Keratinocyte (primary cell): ENCODE results near the gene DGKD. TPM values are rescaled to one million over a fixed set of nuclear protein-coding genes. Genes with fewer than 3 reads are reported as not detected.

Source experiments
- DNase-seq: peaks from one replicate; pipeline ENCODE4 v3.0.0-alpha.2; 2011; ENCODE audit warnings: low read depth, missing footprints, low spot score
- FAIRE-seq: peaks from 2 replicates; lab custom pipeline; 2011; peaks lifted over from hg19 to GRCh38; lab: Jason Lieb, UNC
- H2AFZ ChIP-seq: 2 replicates; pipeline ENCODE4 v1.6.0; 2012; ENCODE audit warnings: low read length, control low read depth, inconsistent platforms; ENCODE audit not compliant: control insufficient read depth
- H3K27ac ChIP-seq: 2 replicates; pipeline ENCODE4 v1.5.1; 2011; ENCODE audit warnings: low read length; ENCODE audit not compliant: control insufficient read depth, insufficient read depth
- H3K27me3 ChIP-seq: 3 replicates; pipeline ENCODE4 v1.6.0; 2011; ENCODE audit warnings: low read length; ENCODE audit not compliant: control insufficient read depth, insufficient read depth; ENCODE audit errors: extremely low read depth
- H3K36me3 ChIP-seq, 2 experiments: 2 replicates in 1 of 2; 3 replicates in 1 of 2; pipeline ENCODE4 v1.5.1; 2011; ENCODE audit warnings: low read length in 2 of 2, mild to moderate bottlenecking in 1 of 2; ENCODE audit not compliant: control insufficient read depth in 2 of 2, insufficient read depth in 2 of 2; ENCODE audit errors: extremely low read depth in 1 of 2
- H3K4me1 ChIP-seq: 3 replicates; pipeline ENCODE4 v1.5.1; 2011; ENCODE audit warnings: low read length; ENCODE audit not compliant: control insufficient read depth, insufficient read depth; ENCODE audit errors: extremely low read depth
- H3K4me2 ChIP-seq: 3 replicates; pipeline ENCODE4 v1.6.0; 2011; ENCODE audit warnings: low read depth, low read length; ENCODE audit not compliant: control insufficient read depth, insufficient read depth; ENCODE audit errors: extremely low read depth
- H3K4me3 ChIP-seq, 3 experiments: fragments of 200-600 bp in 1 of 3; sonication (generic) in 1 of 3; 2 replicates in 2 of 3; 3 replicates in 1 of 3; pipeline ENCODE4 v1.5.1; 2011 to 2016; ENCODE audit warnings: low read length in 3 of 3, mild to moderate bottlenecking in 3 of 3, control low read depth in 2 of 3, inconsistent platforms in 1 of 3, low read depth in 1 of 3, mixed read lengths in 1 of 3, mixed run types in 1 of 3, moderate library complexity in 1 of 3; ENCODE audit not compliant: control insufficient read depth in 2 of 3, insufficient read depth in 2 of 3; ENCODE audit errors: extremely low read depth in 1 of 3
- H3K79me2 ChIP-seq: 2 replicates; pipeline ENCODE4 v1.6.0; 2012; ENCODE audit warnings: low read length; ENCODE audit not compliant: control insufficient read depth, insufficient read depth
- H3K9ac ChIP-seq: 3 replicates; pipeline ENCODE4 v1.6.0; 2011; ENCODE audit warnings: low read length; ENCODE audit not compliant: control insufficient read depth, insufficient read depth; ENCODE audit errors: extremely low read depth
- H3K9me1 ChIP-seq: 3 replicates; pipeline ENCODE4 v1.6.0; 2011; ENCODE audit warnings: low read length; ENCODE audit not compliant: control insufficient read depth, insufficient read depth; ENCODE audit errors: extremely low read depth
- H3K9me3 ChIP-seq: 2 replicates; pipeline ENCODE4 v1.5.1; 2012; ENCODE audit warnings: low read depth, low read length; ENCODE audit not compliant: control insufficient read depth
- H4K20me1 ChIP-seq: 3 replicates; pipeline ENCODE4 v1.6.0; 2011; ENCODE audit warnings: low read length; ENCODE audit not compliant: control insufficient read depth, insufficient read depth; ENCODE audit errors: extremely low read depth
- CTCF ChIP-seq, 3 experiments: IDR thresholded peaks in 1 of 3; conservative IDR thresholded peaks in 1 of 3; optimal IDR thresholded peaks in 1 of 3; 2 replicates in 2 of 3; 3 replicates in 1 of 3; pipeline versions ENCODE3 to v1.5.1; 2011; ENCODE audit warnings: low read length in 3 of 3, mild to moderate bottlenecking in 3 of 3, moderate library complexity in 2 of 3, control low read depth in 1 of 3, inconsistent platforms in 1 of 3; ENCODE audit not compliant: insufficient read depth in 2 of 3; ENCODE audit errors: extremely low read depth in 1 of 3
- EZH2 ChIP-seq: IDR thresholded peaks from one replicate; pipeline ENCODE4 v1.6.1; 2012; ENCODE audit warnings: inconsistent platforms, mild to moderate bottlenecking, low read length, moderate library complexity
- dilution Hi-C: fragments of 300-500 bp; cut with MboI; formaldehyde crosslinking; loops from one replicate; pipeline ENCODE4 v1.7.0; 2020; ENCODE audit warnings: low sequenced_read_pairs; ENCODE audit not compliant: extremely low pct_ligation_motif_present
- polyA plus RNA-seq, 5 experiments: library from polyadenylated mRNA; depleted of rRNA in 3 of 5; stranded (reverse) in 3 of 5; stranded (forward) in 1 of 5; unstranded in 1 of 5; fragments of >200 nt; gene quantifications; 1 replicate in 1 of 5; 2 replicates in 3 of 5; 3 replicates in 1 of 5; pipeline versions ENCODE4 v1.2.1 to v1.2.3, GENCODE V29; 2011 to 2012; ENCODE audit warnings: missing spikeins in 2 of 5, low read depth in 1 of 5, low replicate concordance in 1 of 5

The DGKD gene
- polyA plus RNA-seq, 1 donor (not counting 4 experiments of a cell fraction or from before 2014, with no cell fraction given) = 6.1 TPM

GRCh38 chr2:233321166-233321565 lies 33.1 kb upstream of the DGKD start:
- no peak overlapping the region for H3K9ac ChIP-seq
- H4K20me1 ChIP-seq = no peaks in the 10 kb centered on the region
- no peak for DNase-seq
- no peaks in the 10 kb centered on the region for H3K9me1 ChIP-seq
- no peaks in the 10 kb centered on the region for H3K36me3 ChIP-seq
- H3K9me3 ChIP-seq = no peaks in the 10 kb centered on the region
- H2AFZ ChIP-seq = no peak overlapping the region
- H3K27ac ChIP-seq = no peak overlapping the region
- no peak overlapping the region for H3K4me2 ChIP-seq
- H3K4me3 ChIP-seq = no peak overlapping the region
- H3K27me3 ChIP-seq = peaks cover 20% of the 10 kb centered on the region
- TF ChIP-seq CTCF (optimal IDR thresholded peaks at IDR 0.05 in 1 of 3, IDR thresholded peaks at IDR 0.05 in 1 of 3, conservative IDR thresholded peaks at IDR 0.05 in 1 of 3; ENCODE audit: extremely low read depth in 1 of 3, insufficient read depth in 2 of 3, low read length in 3 of 3) (no peak), EZH2 (no peak)
- dilution Hi-C loops = no loop called here
- H3K4me1 ChIP-seq = no peaks in the 10 kb centered on the region
- FAIRE-seq = no peak
- H3K79me2 ChIP-seq = no peaks in the 10 kb centered on the region

- Histone ChIP-seq H3K36me3 (no peaks in the 10 kb centered on the region), H3K27me3 (peaks cover 19% of the 10 kb centered on the region), H3K9me3 (no peaks in the 10 kb centered on the region), H3K4me3 (no peak overlapping the region), H3K79me2 (no peaks in the 10 kb centered on the region), H3K4me2 (no peak overlapping the region), H3K27ac (no peak overlapping the region), H2AFZ (no peak overlapping the region), H3K9ac (no peak overlapping the region), H3K4me1 (no peaks in the 10 kb centered on the region), H3K9me1 (no peaks in the 10 kb centered on the region), H4K20me1 (no peaks in the 10 kb centered on the region)
- no peak for TF ChIP-seq EZH2
- TF ChIP-seq CTCF (optimal IDR thresholded peaks at IDR 0.05 in 1 of 3, IDR thresholded peaks at IDR 0.05 in 1 of 3, conservative IDR thresholded peaks at IDR 0.05 in 1 of 3; ENCODE audit: extremely low read depth in 1 of 3, insufficient read depth in 2 of 3, low read length in 3 of 3) = peak in 1 of 3 experiments; percentile 24
- dilution Hi-C loops = no loop called here
- DNase-seq (no peak), FAIRE-seq (no peak)
Observed at GRCh38 chr2:233323851-233324250, 30.4 kb upstream of the DGKD start.
